GM18526 (cell line): ENCODE measurements around the gene WSB2.

Experiments used
- POLR2A ChIP-seq: IDR thresholded peaks from 3 replicates; pipeline ENCODE4 v1.6.1; 2011; ENCODE audit not compliant: insufficient read length; ENCODE audit errors: extremely low read depth

WSB2 gene

DNA sequence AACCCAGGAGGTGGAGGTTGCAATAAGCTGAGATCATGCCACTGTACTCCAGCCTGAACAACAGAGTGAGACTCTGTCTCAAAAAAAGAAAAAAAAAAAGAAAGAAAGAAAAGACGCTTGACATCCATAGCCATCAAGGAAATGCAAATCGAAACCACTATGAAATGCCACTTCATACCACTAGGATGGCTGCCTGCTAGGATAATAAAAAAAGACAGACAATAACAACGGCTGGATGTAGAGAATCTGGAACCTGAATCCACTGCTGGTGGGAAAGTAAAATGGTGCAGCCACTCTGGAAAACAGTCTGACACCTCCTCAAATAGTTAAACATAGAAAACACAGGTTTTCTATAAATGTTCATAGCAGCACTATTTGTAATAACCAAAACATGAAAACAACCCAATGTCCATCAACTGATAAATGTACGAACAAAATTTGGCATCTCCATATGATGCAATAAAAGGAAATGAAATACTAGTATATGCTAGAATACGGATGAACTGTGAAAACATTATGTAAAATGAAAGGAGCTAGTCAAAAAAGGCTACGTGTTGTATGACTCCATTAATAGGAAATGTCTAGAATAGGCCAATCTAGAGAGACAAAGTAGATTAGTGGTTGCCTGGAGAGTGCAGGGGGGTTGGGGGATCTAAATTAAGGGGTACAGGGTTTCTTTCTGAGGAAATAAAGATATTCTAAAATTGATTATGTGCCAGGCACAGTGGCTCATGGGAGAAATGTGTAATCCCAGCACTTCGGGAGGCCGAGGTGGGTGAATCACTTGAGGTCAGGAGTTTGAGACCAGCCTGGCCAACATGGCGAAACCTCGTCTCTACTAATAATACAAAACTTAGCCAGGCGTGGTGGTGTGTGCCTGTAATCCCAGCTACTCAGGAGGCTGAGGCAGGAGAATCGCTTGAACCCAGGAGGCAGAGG, 9.7 kb downstream of the WSB2 start:
- TF ChIP-seq POLR2A, result no peak

- no peak for TF ChIP-seq POLR2A
These were observed 14.5 kb downstream of the WSB2 start for GRCh38 chr12:118046430-118046829.

DNA sequence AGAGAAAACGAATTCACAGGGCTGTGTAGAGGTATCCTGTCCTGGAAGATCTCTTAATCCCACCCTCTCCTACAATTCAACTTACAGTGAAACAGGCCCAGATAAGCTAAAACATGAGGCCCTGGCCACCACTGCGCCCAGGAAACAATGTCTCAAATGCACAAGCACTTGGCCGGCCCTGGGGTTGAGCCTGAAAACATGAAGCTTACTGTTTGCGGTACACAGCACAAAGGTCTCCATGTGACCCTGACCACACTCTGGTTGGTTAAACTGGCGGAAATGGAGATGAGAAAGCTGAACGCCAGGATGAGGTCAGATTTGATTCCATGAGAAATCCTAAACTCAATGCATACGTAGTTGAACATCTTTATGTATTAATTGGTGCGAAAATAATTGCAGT, 16.4 kb downstream of the WSB2 start:
- TF ChIP-seq POLR2A, result no peak

DNA sequence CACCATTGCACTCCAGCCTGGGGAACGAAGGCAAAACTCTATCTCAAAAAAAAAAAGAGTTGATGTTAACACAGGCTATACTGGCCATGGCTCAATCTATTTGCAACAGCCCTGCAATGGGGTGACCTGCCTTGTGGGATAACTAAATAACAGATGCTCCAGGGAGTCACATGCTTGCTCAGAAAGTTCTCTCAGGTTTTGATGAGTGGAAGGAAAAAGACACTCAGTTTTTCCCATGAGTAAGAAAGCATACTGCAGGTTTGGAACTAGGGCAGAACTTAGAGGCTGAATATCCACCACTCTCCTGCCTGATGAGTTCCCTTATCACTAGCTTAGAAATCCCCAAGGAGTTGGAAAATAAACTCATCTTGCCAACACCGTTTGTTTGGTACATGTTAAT, 16.9 kb downstream of the WSB2 start:
- TF ChIP-seq POLR2A, result no peak

DNA sequence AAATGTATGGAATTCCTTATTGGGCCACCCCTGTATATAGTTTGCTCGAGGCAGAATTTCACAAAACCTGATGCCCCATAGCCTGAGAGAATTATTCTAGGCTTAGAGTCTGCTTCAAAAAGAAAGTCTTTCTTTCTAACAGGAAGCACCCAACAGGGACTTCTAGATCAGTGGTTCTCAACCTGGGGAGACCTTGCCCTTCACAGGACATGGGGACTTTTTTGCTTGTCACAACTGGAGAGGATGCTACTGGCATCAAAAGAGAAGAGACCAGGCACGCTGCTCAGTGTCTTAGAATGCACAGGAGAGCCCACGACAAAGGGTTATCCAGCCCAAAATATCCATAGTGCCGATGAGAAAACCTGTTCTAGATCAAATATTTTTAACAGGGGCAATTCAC, 18.9 kb downstream of the WSB2 start:
- TF ChIP-seq POLR2A, result no peak

GRCh38 chr12:118038137-118038536, 22.8 kb downstream of the WSB2 start:
- no peak for TF ChIP-seq POLR2A

- TF ChIP-seq POLR2A, result no peak
These were observed 24.1 kb downstream of the WSB2 start for GRCh38 chr12:118036672-118037411.

DNA sequence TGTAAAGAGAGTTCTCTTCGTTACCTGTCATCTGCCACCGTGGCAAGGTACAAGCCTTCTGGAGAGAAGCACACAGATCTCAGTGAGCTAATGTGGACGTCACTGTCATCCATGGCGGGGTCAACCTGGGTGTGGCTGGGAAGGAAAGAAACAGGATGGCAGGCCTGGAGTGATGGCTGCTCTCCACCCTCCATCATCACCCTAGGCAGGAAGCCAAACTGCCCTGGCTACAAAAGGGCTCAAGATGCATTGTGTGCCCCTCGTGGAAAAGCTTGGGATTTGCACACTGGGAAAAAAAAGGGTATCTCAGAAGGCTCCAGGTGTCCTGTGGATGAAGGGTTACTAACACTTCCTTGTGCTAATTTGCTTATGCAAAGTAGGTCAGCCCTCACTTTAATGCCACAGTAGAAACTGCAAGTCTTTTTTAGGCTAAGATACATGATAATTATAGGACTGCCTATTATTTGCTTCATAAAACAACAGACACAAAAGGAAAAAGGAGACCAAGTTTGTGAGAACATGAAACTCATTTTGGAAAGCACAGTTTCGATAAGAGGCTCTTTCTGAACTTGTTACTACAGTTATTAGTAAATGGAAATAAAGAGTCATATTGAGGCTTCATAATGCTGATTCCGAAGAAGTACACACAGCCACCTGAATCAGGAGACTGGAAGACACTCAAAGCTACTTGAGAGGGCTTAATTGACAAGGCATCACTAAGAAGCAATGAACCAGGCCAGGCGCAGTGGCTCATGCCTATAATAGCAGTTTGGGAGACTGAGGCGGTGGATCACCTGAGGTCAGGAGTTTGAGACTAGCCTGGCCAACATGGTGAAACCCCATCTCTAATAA, 25.6 kb downstream of the WSB2 start:
- TF ChIP-seq POLR2A, result no peak

- TF ChIP-seq POLR2A, result no peak
These were observed 26.4 kb downstream of the WSB2 start for GRCh38 chr12:118034429-118035189.

GRCh38 chr12:118033902-118034301, 27.1 kb downstream of the WSB2 start:
- no peak for TF ChIP-seq POLR2A

DNA sequence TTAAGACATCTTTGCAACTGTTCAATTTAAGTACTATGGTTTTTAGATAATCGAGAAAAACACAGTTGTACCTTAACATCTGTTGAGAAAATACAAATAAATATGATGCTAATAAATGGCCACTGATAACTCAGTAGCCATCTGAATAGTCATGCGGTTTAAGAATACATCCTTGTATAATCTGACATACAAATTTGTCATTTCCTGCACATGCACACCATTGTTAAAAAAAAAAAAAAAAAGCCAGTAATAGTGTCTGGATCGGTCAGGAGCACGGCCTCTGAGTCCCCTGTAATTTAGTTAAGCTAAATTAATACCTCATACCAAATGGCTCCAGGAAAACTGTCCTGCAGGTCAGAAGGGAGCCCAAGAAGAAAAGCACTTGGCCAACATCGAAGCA, 27.7 kb downstream of the WSB2 start:
- no peak for TF ChIP-seq POLR2A

DNA sequence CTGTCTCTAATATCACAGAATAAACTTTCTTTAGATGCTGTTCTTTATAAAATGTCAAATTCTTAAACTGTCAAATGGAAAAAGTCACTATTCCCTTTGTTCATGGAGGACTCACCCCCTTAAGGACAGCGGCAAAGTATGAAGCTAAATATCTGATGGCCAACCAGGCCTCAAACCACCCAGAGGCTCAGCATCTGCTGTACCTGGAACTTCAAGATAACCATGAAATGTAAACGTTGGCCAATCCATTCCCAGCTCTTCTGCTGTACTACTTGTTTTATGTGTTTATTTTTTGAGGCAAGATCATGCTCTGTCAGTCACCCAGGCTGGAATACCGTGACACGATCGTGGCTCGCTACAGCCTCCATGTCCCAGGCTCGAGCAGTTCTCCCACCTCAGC, 28.8 kb downstream of the WSB2 start:
- no peak for TF ChIP-seq POLR2A

GRCh38 chr12:118029166-118029565, 31.8 kb downstream of the WSB2 start:
- TF ChIP-seq POLR2A, result no peak

DNA sequence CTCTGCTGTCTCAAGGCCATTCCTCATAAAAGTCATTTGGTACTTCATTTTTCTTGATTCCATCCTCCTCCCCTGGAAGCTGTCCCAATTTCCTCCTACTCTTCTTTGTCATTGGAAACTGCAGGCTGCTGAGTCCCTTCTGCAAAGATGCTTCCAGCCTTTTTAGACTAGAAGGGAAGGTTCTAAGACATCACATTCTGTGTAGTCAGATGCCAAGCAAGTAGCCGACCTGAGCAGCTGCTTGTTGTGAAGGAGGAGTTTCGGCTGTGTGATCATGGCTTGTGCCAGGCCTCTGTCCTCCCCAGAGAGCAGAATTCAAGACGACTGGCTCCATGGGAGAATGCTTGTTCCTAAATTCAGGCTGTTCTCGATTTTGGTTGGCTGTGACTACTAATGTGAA, 35.8 kb downstream of the WSB2 start:
- TF ChIP-seq POLR2A, result no peak
